HepG2 (cell line): Measurements from ENCODE around the gene NOS2.

Source experiments
- AFF4 ChIP-seq: sonication (generic); formaldehyde crosslinking; IDR thresholded peaks from 2 replicates; pipeline ENCODE4 v1.4.0; 2020; ENCODE audit warnings: missing genetic modification reagents
- CREM ChIP-seq, 2 experiments: sonication (generic) in 1 of 2; formaldehyde crosslinking in 1 of 2; IDR thresholded peaks; 2 replicates each; pipeline versions ENCODE4 v1.4.0 to v1.6.1; 2016 to 2020; ENCODE audit warnings: antibody characterized with exemption in 1 of 2, mild to moderate bottlenecking in 1 of 2, missing genetic modification reagents in 1 of 2
- CTCF ChIP-seq: sonication (generic); formaldehyde crosslinking; IDR thresholded peaks from 2 replicates; pipeline ENCODE4 v1.5.0; 2020; ENCODE audit warnings: mild to moderate bottlenecking, missing genetic modification reagents, moderate library complexity
- ELF1 ChIP-seq: sonication (generic); formaldehyde crosslinking; IDR thresholded peaks from 2 replicates; pipeline ENCODE4 v1.4.0; 2020; ENCODE audit warnings: missing genetic modification reagents
- EZH2 ChIP-seq: conservative IDR thresholded peaks from 2 replicates; pipeline ENCODE4 v1.6.1; 2012; ENCODE audit warnings: mild to moderate bottlenecking, low read depth, low read length, moderate library complexity
- FOXM1 ChIP-seq: sonication (generic); formaldehyde crosslinking; IDR thresholded peaks from 2 replicates; pipeline ENCODE4 v1.5.0; 2020; ENCODE audit warnings: missing genetic modification reagents
- HNF4G ChIP-seq, 2 experiments: sonication (generic) in 1 of 2; formaldehyde crosslinking in 1 of 2; IDR thresholded peaks; 2 replicates each; pipeline versions ENCODE4 v1.4.0 to v1.6.1; 2011 to 2020; ENCODE audit warnings: borderline replicate concordance in 2 of 2, low read depth in 2 of 2, mild to moderate bottlenecking in 2 of 2, low read length in 1 of 2, missing genetic modification reagents in 1 of 2, moderate library complexity in 1 of 2

DNA sequence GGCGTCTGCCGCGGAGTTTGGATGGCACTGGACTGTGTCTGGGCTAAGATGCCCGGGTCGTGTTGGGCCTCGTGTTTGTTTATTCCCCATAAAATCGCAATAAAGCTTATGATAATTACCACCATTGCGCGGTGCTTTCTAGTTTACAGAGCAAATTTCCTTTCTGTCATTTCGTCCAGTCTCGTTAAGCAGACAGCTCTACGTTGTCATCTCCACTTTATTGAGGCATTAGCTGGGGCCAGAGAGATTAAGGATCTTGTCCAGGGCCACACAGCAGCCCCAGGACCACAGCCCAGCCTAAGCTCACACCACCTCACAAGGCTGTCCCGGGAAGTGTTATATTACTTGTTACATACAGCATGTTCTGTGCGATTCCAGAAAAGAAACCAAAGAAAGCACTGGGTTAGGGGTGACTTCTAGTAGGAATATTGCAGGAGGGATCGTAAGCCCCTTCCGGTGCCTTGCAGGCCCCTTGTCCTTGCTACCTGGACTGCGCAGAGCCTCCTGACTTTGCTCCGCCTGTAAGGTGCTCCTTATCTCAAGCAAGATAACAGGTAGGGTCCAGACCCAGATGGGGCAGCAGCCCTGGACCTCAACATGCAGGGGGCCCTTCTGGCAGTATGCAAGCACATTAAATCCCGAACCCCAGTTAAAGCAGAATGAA lies 6.3 kb downstream of the NOS2 start:
- no peak for TF ChIP-seq FOXM1
- TF ChIP-seq AFF4 (CRISPR knock-in tag), result no peak
- no peak for TF ChIP-seq CREM (IDR thresholded peaks at IDR 0.05)
- TF ChIP-seq CREM (CRISPR knock-in tag; IDR thresholded peaks at IDR 0.05), result no peak
- no peak for TF ChIP-seq CTCF (CRISPR knock-in tag)
- TF ChIP-seq HNF4G (IDR thresholded peaks at IDR 0.05; ENCODE audit: borderline replicate concordance, low read depth, low read length), result no peak
- no peak for TF ChIP-seq HNF4G (CRISPR knock-in tag; IDR thresholded peaks at IDR 0.05; ENCODE audit: borderline replicate concordance, low read depth)
- no peak for TF ChIP-seq EZH2
- TF ChIP-seq ELF1, result no peak
